GM13977 (cell line): ENCODE data around the gene RASGRF2.

Experiments used
- DNase-seq: peaks from one replicate; pipeline ENCODE4 v3.0.0; 2012; ENCODE audit warnings: low spot score
- CTCF ChIP-seq: IDR thresholded peaks from 2 replicates; pipeline ENCODE4 v1.5.1; 2012; ENCODE audit warnings: mild to moderate bottlenecking, control low read depth; ENCODE audit not compliant: insufficient read depth; ENCODE audit errors: extremely low read depth, missing control alignments
- in situ Hi-C: fragments of 300-500 bp; cut with MboI; formaldehyde crosslinking; loops from one replicate; pipeline ENCODE4 v1.12.0; 2022; ENCODE audit warnings: low sequenced_read_pairs, low pct_unique_long_range_greater_than_20kb, mixed read lengths, inconsistent platforms; ENCODE audit not compliant: unreplicated experiment

Gene RASGRF2

DNA sequence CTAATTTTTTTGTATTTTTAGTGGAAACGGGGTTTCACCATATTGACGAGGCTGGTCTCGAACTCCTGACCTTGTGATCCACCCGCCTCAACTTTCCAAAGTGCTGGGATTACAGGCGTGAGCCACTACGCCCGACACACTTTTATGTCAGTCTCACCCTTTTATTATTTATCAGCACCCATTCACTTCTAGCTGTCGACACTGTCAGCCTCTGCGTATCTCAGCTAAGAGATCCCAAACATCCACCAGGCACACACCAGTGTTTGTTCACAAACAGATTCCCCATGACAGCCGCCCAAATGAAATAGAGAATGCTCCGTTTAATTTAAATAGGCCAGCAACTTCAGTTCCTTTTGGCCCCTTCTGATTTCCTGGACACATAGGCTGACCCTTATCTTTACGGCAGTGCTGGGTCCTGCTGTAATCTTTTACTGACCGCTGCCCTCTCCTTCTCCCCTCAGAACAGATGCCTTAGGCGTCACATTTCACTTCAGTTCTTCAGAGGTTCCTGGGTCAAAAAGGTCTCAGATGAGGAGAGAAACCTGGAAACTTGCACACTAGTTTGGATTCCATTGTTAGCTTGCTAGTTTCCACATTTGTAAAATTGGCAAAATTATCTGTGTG, 229.8 kb downstream of the RASGRF2 start:
- DNase-seq, result no peak
- no peak for TF ChIP-seq CTCF
- in situ Hi-C loops, result loop anchor here (25.0 kb wide), 1 partner anchor 503 kb away; no protein-coding TSS in a partner anchor

DNA sequence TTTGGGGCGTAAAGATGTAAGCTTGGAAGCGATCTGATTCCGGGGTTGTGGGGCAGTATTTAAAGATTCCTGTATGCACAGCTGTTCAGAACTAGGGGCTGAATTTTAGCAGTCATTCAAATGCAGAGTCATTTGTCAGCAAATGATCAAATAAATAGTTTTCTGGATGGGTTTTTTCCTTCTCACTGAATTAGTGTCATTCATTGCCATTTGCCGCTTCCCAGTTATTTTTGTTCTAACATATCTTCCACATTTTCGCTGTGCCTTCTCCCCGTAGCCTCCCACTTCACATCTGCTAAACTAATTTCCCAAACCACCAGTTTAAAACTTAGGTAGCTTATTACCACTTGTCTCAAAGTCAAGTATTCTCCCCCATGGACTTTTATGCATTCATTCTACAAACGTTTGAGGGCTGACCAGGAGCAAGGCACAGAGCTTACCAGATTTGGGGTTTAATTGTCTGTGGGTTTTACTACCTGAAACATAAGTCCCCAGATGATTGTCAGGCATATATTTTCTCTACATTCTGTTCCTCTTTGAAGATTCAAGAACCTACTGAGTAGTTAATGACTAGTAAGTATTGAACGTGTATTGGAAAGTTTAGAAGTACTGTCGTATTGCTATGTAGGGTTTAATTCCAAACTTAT, 231.7 kb downstream of the RASGRF2 start:
- in situ Hi-C loops, result loop anchor here (25.0 kb wide), 1 partner anchor 505 kb away; no protein-coding TSS in a partner anchor
- TF ChIP-seq CTCF, result no peak
- no peak for DNase-seq

GRCh38 chr5:81192373-81192750, 232.2 kb downstream of the RASGRF2 start:
- DNase-seq, result no peak
- TF ChIP-seq CTCF, result no peak
- in situ Hi-C loops, result loop anchor here (25.0 kb wide), 1 partner anchor 505 kb away; no protein-coding TSS in a partner anchor

- peak; percentile 92 for DNase-seq
- in situ Hi-C loops, result loop anchor here (25.0 kb wide), 1 partner anchor 507 kb away; no protein-coding TSS in a partner anchor
- TF ChIP-seq CTCF, result peak; percentile 95
Observed at GRCh38 chr5:81194633-81195334, 234.6 kb downstream of the RASGRF2 start.

DNA sequence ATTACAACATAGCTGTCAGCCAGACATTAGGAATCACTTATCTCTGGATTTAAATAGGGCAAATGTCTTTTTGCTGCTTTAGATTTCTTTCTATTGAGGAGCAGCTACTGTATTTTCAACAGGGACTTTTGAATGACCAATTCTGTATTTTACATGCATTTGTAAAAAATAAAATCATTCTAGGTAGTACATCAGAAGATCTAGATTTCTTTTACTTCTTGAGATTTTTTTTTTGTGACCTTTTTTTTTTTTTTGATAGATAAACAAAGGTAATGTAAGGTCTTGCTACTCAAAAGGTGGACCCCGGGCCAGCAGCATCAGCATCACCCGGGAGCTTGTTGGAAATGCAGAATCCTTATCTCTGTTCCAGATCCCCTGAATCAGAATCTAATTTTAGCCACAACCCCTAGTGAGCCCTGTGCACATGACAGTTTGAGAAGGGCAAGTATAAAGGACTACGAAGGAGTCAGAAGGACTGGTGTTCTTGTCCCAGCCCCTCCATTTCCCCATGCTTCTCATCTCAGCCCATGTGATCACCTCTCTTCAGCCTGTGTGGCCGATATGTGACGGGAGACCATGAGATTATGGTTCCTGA, 235.3 kb downstream of the RASGRF2 start:
- no peak for DNase-seq
- in situ Hi-C loops, result loop anchor here (25.0 kb wide), 1 partner anchor 508 kb away; no protein-coding TSS in a partner anchor

More for the DNA sequence above, 235.3 kb downstream of the RASGRF2 start:
- TF ChIP-seq CTCF, result no peak
